Neutrophil (primary cell): ENCODE data around the gene INO80C.

Experiments used
- H3K27ac ChIP-seq: fragments of 200-600 bp; sonication (generic); 2 replicates; pipeline ENCODE4 v1.5.1; 2016; ENCODE audit warnings: mild to moderate bottlenecking, moderate library complexity
- H3K27me3 ChIP-seq: fragments of 200-600 bp; sonication (generic); 2 replicates; pipeline ENCODE4 v1.6.0; 2016; ENCODE audit warnings: mild to moderate bottlenecking
- H3K36me3 ChIP-seq: fragments of 200-600 bp; sonication (generic); 2 replicates; pipeline ENCODE4 v1.5.1; 2017
- H3K4me1 ChIP-seq, 2 experiments: fragments of 200-600 bp in 1 of 2; sonication (generic) in 1 of 2; 1 replicate in 1 of 2; 2 replicates in 1 of 2; pipeline versions ENCODE4 v1.5.1 to v1.6.1; 2013 to 2016; ENCODE audit warnings: low read depth in 1 of 2, low read length in 1 of 2, mild to moderate bottlenecking in 1 of 2, moderate library complexity in 1 of 2; ENCODE audit not compliant: control insufficient read depth in 1 of 2, insufficient read depth in 1 of 2
- H3K4me3 ChIP-seq, 2 experiments: fragments of 200-600 bp in 1 of 2; sonication (generic) in 1 of 2; 1 replicate in 1 of 2; 2 replicates in 1 of 2; pipeline ENCODE4 v1.5.1; 2013 to 2016; ENCODE audit warnings: low read depth in 1 of 2, low read length in 1 of 2, mild to moderate bottlenecking in 1 of 2, moderate library complexity in 1 of 2
- H3K9me3 ChIP-seq: fragments of 200-600 bp; sonication (generic); 2 replicates; pipeline ENCODE4 v1.5.1; 2016
- CTCF ChIP-seq: fragments of 200-600 bp; sonication (generic); IDR thresholded peaks from 2 replicates; pipeline ENCODE4 v1.5.1; 2016; ENCODE audit warnings: antibody characterized with exemption

INO80C gene

GRCh38 chr18:35528749-35529274, 31.1 kb upstream of the INO80C start:
- no peaks in the 10 kb centered on the region for H3K27me3 ChIP-seq
- no peaks in the 10 kb centered on the region for H3K36me3 ChIP-seq
- no peak overlapping the region for H3K4me3 ChIP-seq
- no peaks in the 10 kb centered on the region for H3K9me3 ChIP-seq
- H3K27ac ChIP-seq: no peak overlapping the region
- H3K4me1 ChIP-seq: peaks cover 14% of the 10 kb centered on the region in 2 experiments
- no peak for TF ChIP-seq CTCF

GRCh38 chr18:35526495-35527059, 28.8 kb upstream of the INO80C start:
- no peak overlapping the region for H3K27ac ChIP-seq
- no peak overlapping the region for H3K4me3 ChIP-seq
- peaks cover 14% of the 10 kb centered on the region in 2 experiments for H3K4me1 ChIP-seq
- no peak for TF ChIP-seq CTCF
- no peaks in the 10 kb centered on the region for H3K27me3 ChIP-seq
- no peaks in the 10 kb centered on the region for H3K36me3 ChIP-seq
- H3K9me3 ChIP-seq: no peaks in the 10 kb centered on the region

- Histone ChIP-seq H3K4me3 (no peak overlapping the region), H3K9me3 (no peaks in the 10 kb centered on the region), H3K4me1 (peaks cover 14% of the 10 kb centered on the region in 2 experiments), H3K27ac (no peak overlapping the region), H3K36me3 (no peaks in the 10 kb centered on the region), H3K27me3 (no peaks in the 10 kb centered on the region)
- TF ChIP-seq CTCF: no peak
These were observed 28.2 kb upstream of the INO80C start for GRCh38 chr18:35525795-35526494.

- Histone ChIP-seq H3K36me3 (no peaks in the 10 kb centered on the region), H3K4me3 (no peak overlapping the region), H3K4me1 (peaks cover 14% of the 10 kb centered on the region in 2 experiments), H3K27ac (no peak overlapping the region), H3K9me3 (no peaks in the 10 kb centered on the region), H3K27me3 (no peaks in the 10 kb centered on the region)
- TF ChIP-seq CTCF: no peak
These were observed 26.5 kb upstream of the INO80C start for GRCh38 chr18:35524226-35524625.

GRCh38 chr18:35522130-35522959, 24.6 kb upstream of the INO80C start:
- Histone ChIP-seq H3K4me1 (peaks cover 14% of the 10 kb centered on the region in 2 experiments), H3K4me3 (no peak overlapping the region), H3K36me3 (no peaks in the 10 kb centered on the region), H3K27me3 (no peaks in the 10 kb centered on the region), H3K9me3 (no peaks in the 10 kb centered on the region), H3K27ac (no peak overlapping the region)
- TF ChIP-seq CTCF: no peak
